GM21423 (cell line): ENCODE results near the gene JUP.
"Not testable (repeated sequence)": the region's sequence is repeated elsewhere in the genome, so short reads cannot be mapped to it uniquely, and the experiment has no call there.

Source experiments
- ATAC-seq: cut with Tn5 transposase; IDR thresholded peaks from one replicate; pipeline ENCODE4 v1.9.1; 2021; ENCODE audit warnings: mild to moderate bottlenecking, moderate library complexity; ENCODE audit not compliant: unreplicated experiment

Gene JUP

DNA sequence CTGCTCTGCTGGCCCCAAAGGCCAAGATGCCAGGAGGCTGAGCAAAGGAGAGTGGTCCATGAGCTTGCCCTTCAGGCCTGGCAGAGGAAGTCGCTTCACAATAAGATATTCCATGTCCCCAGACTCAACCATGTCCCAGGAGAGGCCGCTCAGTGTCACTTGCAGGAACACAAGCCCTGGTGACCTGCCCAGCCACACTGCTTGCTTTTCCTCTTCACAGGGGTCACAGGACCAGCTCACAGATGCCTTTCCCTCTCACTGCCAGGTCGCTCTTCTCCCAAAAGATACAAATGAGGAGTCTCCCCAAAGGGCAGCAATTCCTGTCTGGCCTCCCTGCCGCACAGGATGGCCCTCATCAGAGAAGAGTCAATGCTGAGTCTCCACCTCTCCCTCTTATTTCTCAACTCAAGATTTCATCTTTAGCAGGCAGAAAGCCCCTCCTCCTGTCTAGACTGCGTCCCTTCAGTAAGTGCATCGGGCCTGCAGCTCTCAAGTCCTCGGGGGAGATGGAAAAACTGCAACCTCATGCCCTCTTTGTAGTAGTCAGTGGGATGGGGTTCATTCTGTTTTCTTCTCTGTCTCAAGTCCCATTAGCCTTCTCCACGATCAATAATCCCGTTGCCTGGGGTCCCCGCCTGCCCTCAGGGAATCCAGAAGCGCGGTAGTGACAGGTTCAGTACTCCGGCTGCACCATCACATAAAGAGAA, 5.0 kb downstream of the JUP start:
- ATAC-seq, result no peak

DNA sequence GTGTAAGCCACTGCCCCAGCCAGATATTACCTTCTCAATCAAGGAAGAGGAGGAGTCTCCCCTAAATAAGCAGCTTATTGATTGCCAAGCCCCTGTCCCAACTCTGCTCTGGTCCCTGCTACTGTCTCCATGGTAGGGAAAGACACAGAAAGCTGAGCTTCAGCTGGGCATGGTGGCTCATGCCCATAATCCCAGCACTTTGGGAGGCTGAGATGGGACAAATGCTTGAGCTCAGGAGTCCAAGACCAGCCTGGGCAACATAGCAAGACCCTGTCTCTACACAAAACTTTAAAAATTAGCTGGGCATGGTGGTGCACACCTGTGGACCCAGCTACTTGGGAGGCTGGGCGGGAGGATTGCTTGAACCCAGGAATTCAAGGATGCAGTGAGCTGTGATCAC, 6.6 kb downstream of the JUP start:
- ATAC-seq, result no peak

DNA sequence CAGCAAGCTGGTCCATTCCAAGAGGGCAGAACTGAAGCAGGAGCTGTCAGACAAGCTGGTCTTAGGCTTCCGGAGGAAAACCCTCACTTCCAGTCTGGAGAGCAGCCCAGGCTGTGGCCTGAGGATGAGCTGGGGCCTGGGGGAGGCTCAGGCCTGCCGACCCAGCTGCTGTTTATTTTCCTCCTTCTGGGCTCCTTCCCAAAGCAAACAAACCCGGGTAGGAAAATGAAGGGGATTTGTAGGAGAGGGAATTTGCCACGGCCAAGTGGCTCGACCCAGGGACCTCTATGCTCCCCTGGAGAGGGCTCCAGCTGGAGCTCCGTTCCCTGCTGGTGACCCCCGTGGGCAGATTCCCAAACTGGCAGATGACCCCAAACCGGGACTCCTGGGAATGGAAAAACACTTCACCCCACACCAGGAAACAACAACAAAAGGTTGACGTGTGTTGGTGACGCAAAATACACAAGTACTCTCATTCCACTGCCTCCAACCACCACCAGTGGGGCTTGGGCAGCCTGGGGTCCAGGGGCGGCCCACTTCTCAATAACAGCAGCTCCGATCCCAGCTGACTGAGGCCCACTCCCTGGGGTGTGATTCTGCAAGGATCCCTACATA, 8.8 kb downstream of the JUP start:
- no peak for ATAC-seq

DNA sequence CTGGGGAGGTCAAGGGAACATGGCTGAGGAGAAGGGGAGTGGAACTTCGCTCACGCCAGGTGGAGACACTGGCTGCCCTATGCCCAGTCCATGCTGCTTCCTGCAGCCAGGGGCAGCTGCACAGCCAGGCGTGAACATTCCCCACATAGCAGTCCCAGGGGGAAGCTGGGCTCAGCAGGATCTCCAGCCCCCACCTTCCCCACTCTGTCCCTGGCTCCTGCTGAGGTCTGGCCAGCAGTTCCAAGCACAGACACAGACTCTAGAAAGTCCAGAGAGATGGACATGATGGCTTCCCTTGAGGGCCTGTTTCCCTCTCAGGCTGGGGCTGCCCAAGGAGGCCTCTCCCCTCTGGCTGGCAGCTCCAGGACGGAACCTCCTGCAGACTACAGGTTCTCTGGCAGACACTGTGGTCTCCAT, 9.3 kb downstream of the JUP start:
- no peak for ATAC-seq

DNA sequence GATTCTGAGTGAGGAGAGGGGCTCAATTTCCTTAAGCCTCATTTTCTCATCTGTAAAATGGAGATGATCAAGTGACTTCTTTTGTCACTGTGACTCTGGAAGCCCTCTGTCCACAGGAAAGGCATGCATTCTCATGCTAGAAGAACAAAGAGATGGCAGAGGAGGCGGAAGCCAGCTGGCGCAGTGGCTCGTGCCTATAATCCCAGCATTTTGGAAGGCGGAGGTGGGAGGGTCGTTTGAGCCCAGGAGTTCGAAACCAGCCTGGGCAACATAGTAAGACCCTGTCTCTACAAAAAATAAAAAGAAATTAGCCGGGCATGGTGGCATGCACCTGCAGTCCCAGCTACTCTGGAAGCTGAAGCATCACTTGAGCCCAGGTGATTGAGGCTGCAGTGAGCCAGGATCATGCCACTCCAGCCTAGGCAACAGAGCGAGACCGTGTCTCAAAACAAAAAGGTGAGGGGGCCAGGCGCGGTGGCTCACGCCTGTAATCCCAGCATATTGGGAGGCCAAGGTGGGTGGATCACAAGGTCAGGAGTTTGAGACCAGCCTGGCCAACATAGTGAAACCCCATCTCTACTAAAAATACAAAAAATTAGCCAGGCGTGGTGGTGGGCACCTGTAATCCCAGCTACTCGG, 10.1 kb downstream of the JUP start:
- ATAC-seq, result not testable (repeated sequence)

DNA sequence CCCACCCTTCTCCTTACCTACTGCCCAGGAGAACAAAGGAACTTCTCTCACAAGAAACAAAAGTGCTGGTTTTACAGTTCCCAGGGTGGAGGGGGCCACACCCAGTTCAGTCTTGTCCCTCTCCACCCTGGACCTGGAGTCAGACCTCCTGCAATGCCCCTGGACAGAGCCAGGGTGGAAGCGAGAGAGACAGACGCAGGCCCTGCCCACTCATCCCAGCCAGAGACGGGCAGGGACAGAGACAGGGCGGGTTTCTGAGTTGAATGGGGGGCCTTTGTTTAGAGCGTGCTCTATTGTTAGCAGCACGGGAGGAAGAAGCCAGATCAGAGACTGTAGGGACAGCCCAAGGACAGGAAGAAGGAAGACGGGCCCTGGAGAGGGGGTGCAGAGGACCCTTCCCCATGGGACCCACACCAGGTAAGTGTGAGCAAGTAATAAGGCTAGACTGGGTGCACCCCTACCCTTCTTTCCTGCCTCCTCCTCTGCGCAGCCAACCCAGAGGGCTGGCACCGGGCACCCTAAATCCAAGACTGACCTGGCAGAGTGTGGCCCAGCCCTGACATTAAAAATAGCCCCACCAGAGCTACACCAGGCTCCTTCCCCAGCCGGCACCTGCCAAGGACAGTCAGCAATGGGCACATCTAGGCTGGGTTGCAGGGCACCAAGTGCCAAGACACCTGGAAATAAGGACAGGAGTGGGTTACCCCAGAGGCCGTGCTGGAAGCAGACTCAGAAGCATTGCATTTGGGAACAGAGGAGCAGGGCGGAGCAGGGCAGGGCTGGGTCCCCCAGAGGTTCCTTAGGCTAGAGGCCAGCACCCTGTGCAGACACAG, 10.9 kb downstream of the JUP start:
- no peak for ATAC-seq

DNA sequence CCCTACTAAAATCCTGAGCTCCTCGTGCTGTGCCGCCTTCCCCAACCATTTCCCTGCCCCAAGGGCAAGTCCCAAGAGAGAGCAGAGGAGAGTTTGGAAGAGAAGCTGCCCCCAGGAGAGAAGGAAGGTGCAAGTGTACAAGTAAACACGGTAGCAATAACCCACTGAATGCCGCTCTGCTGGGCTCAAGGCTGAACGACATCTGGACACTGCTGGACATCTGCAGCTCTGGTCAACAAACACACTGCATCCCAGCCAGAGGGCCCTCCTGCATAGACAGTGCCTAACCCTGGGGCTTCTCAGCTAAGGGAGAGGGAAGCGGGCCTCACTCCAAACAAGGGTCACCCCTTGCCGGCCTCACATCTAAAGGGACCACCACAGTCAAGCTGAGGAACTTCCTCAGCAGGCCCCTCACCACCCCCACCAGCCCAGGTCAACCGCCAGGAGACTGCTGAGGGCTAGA, 12.7 kb downstream of the JUP start:
- ATAC-seq, result no peak

DNA sequence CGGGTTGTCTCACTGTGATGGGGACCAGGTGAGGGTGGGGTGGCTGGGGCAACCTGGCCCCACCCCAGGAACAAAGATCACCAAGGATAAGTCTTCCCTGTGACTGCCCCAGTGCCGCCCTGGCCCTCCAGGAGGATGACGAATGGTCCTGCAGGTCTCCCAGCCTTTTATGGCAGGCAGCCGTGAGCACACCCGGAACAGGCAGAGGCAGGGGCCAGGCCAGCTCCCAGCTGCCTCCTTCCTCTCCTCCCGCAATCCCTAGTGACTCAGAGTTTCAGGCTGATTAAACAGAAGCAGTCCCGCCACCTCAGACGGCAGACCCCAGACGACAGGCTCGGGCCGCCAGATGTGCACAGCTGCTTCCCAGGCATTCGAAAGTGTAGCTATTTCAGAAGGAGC, 13.3 kb downstream of the JUP start:
- ATAC-seq, result no peak

DNA sequence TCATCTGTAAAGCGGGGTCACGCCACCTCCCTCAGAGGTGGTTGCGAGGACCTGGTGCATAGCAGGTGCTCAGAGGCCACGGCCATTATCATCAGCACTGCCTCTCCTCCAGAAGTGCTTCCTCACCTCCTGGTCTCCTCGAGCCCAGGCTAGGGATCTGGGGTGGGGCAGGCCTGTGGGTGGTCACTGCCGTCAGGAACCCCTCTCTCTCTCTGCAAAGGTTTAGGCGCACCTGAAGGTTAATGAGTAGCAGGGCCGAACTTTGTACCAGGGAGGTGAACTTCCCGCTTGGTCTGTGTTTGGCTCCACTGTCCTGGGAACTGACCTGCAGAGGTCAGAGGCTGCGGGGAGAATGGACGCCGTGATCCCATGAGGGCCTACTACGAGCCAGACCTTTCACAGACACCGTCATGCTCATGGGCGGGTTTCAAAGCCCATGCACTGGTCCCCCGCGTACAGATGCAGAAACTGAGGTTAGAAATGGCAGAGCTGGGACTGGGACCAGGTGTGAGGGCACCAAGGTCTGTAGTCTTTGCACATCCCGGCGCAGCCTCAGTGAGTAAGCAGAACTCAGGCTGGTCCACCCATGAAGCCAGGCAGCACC, 13.8 kb downstream of the JUP start:
- no peak for ATAC-seq

DNA sequence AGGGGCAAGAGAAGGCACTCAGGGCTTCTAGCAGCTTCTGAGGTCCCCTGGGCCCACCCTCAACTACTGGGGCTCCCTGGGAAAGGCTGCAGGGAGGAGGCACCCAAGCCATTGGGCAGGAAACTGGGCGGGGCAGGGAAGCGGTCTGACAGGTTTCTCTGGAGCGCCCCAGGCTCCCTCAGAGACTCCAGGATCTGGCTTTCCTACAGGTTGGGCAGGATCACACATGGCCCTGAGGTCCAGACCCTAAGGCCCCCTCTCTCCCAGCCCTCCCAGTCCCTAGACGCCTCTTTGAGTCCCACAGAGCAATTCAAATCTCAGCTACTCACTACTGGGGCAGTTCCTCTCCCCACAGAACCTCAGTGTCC, 14.3 kb downstream of the JUP start:
- no peak for ATAC-seq

DNA sequence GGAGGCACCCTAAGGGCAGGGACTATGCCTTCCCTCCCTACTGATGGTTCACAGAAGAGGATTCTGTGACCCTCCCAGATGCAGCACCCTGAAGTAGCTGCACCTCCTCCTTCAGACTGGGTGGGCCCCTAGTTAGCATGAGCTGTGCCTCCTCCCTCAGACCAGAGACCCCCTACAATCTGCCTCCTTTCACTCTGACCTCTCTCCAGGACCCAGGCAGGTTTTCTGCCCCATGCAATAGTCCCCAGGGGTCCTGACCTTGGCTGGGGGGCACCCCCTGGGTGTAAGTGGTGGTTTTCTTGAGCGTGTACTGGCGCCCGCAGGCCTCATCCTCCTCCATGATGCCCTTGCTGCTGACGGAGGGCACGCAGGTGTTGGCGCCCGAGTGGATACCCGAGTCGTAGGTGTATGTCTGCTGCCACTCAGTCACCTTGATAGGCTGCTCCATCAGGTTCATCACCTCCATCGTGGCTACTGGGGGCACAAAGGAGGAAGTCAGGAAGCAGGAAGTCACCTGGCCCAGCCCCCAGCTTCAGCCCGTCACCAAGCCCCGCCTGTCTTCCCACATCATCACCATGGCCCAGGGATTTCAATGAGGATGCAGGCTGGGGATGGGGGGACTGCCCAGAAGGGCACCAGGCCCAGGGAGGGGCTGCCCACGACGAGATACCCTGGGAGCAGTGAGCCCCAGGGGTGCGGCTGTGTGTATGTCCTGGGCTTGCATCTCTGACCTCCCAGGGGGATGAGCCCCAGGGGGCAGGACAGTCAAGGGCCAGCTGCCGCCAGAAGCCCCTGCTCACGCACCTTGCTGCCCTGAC, 14.9 kb downstream of the JUP start:
- no peak for ATAC-seq

DNA sequence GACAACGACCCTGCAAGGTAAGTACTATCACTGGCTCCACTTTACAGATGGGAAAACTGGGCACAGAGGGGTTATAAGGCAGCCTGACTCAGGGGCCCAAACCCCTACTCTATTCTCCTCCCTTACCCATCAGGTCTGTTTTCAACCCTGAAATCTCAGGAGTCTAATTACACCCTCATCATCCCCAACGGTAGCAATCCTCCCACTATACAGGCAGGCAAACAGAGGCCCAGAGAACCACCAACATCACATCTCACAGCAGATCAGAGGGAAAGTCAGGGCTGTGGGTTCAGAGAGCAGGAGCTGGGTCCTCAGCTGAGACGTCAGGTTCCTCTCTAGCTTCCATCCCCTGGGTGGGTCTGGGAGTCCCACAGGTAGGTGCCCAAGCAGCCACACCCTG, 16.5 kb downstream of the JUP start:
- ATAC-seq, result no peak

DNA sequence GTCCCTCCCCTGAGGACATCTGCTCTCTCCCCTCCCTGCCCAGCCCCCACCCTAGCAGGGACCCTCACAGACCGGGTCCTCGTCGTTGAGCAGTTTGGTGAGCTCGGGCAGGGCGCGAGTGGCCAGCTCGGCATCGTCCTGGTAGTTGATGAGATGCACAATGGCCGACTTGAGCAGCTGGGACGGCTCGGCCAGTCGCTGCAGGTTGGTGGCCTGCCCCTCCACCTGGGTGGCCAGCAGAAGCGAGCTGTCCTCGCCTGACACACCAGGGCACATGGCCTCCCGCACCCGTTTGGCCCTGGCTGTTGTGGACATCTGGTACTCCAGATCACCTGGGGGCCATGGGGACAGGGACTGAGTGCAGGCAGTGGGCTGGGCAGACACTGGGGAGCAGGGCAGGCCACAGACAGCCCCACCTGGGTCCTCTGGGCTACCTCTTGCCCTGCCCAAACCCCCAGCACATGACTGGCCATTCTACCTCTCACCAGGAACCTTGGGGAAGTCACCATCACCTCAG, 17.1 kb downstream of the JUP start:
- no peak for ATAC-seq

DNA sequence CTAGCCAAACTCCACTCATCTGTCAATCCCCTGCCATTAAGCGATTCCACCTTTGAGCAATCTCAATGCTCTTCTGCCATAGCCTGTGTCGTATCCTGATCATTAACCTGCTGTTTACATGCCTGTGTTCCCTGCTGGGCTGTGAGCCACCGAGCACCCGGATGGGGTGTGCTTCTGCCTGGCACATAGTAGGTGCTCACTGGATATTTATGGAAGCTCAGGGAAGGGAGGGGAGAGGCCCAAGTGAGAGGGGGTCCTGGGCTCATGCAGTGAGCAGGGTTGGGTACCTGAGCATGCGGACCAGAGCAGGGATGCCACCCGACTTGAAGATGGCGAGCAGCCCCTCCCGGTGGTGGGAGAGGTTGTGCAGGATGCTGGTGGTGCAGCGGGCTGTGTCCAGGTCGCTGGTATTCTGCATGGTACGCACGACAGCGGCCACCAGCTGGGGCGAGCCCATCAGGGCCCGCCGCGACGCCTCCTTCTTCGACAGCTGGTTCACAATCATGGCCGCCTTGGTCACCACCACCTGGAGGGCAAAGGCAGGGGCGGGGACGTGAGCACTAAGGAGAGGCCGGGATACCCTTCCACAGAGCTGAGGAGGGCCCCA, 17.7 kb downstream of the JUP start:
- no peak for ATAC-seq

DNA sequence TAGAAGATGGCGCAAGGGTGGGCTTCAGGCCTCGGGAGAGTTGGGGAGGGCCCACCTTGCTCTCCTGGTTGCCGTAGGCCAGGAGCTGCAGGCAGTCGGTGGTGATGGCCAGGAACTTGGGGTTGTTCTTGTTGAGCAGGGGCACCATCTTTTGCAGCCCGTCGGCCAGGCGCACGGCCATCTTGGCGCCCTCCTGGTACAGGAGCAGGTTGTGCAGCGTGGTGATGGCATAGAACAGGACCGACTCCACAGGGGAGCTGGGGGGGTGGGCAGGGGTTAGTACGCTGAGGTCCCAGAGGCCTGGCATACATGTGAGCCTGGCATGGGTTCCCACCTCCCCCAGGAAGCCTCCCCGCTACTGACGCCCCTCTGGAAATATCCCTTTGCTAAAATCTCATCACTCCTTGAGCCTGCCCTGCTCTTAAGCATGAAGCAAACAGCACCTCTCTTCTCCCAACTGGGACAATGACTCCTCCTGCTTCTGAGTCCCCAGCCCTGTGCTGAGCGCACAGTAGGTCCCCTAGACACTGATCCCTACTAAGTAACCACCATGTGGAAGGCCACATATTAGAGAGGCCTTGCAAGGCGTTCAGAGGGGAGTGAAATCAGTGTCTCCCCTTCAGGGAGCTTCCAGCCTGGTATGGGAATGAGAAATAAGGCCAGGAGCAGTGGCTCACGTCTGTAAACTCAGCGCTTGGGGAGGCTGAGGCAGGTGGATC, 19.0 kb downstream of the JUP start:
- ATAC-seq, result no peak

DNA sequence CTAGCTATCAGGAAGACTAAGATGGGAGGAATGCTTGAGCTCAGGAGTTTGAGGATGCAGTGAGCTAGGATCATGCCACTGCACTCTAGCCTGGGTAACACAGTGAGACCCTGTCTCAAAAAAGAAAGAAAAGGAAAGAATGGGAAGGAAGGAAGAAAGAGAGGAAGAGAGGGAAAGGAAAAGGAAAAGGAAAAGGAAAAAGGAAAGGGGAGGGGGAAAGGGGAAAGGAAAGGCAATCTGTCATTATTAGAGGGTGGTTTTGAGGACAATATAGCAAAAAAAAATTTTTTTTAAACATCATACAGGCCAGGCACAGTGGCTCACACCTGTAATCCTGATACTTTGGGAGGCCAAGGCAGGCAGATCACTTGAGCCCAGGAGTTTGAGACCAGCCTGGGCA, 20.4 kb downstream of the JUP start:
- ATAC-seq, result no peak

DNA sequence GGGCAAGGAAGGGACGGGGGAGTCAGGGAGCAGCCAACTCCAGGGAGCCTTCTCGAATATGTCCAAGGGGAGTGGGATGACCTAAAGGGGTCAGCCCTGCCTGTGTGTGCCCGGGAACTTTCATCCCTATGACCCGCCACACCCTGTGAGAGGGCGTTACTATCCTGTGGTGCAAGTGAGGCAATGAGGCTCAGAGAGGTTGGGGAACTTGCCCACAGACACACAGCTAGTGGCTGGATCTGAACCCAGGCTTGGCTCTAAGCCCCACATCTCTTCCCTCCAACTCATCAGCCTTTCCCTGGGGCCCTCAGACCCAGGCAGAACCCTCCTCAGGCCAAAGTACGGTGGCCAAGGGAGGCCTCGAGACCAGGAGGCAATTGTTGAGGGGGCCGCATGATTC, 23.2 kb downstream of the JUP start:
- ATAC-seq, result no peak

DNA sequence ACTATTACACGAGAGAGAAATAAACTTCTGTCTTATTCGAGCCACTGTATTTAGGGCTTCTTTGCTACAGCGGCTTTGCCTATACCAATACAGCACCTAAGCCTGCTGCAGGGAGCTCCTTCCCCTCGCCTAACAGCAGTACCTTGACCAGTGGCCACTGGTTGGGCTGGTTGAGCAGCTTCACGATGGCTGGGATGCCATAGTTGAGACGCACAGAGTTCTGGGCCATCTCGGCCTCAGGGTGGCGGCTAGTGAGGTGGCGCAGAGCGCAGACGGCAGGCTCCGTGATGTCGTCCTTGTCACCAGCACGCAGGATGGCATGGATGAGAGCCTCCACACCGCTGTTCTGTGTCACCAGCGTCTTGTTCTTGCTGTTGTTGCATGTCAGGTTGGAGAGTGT, 23.7 kb downstream of the JUP start:
- ATAC-seq, result no peak

DNA sequence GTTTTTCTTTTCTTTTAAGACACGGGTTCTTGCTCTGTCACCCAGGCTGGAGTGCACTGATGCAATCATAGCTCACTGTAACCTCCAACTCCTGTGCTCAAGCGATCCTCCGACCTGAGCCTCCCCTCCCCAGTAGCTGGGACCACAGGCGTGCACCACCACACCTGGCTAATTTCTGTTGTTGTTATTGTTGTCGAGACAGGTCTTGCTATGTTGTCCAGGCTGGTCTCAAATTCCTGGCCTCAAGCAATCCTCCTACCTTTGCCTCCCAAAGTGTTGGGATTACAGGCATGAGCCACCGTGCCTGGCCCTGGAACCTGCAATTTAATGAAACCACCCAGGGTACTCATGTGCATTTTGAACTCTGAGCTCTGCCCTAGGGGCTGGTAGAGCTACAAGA, 24.1 kb downstream of the JUP start:
- no peak for ATAC-seq
